A673 (cell line): Measurements from ENCODE around the gene KAZN.

Experiments used
- CTCF ChIP-seq: fragments of 300-800, 200-600 bp; sonication (generic); conservative IDR thresholded peaks from 2 replicates; pipeline ENCODE4 v1.5.1; 2017; ENCODE audit warnings: low read depth, mild to moderate bottlenecking, antibody characterized with exemption, low read length, moderate library complexity, mixed read lengths
- EZH2 ChIP-seq: fragments of 200-600 bp; sonication (generic); IDR thresholded peaks from 2 replicates; pipeline ENCODE4 v1.6.1; 2017; ENCODE audit warnings: borderline replicate concordance, low read depth, mild to moderate bottlenecking, mixed read lengths, antibody characterized with exemption, low read length; ENCODE audit not compliant: poor library complexity, severe bottlenecking

GRCh38 chr1:15151377-15151806, 552.9 kb downstream of the KAZN start:
- TF ChIP-seq CTCF (no peak), EZH2 (no peak)
